Measurements from ENCODE around the gene RABAC1.
"Not testable (repeated sequence)": the region's sequence is repeated elsewhere in the genome, so short reads cannot be mapped to it uniquely, and the experiment has no call there.

RABAC1 gene

GRCh38 chr19:41955521-41955920, 3.6 kb downstream of the RABAC1 start:
- Mint-ChIP-seq H3K9me3 (no peaks in the 10 kb centered on the region), H3K36me3 (ENCODE audit: insufficient read depth) (peaks cover 3% of the 10 kb centered on the region), H3K4me1 (peaks cover 26% of the 10 kb centered on the region), H3K27ac (ENCODE audit: low read depth) (no peak overlapping the region), H3K4me3 (no peak overlapping the region), H3K27me3 (no peaks in the 10 kb centered on the region)
- no peak for DNase-seq (ENCODE audit: low spot score in 2 of 2)
- ATAC-seq (replicated peaks; ENCODE audit: extremely low read depth, poor library complexity, severe bottlenecking): no peak

- DNase-seq (ENCODE audit: low spot score in 2 of 2): peak; percentile 73 to 93
- H3K9me3 Mint-ChIP-seq: no peaks in the 10 kb centered on the region
- ATAC-seq (replicated peaks; ENCODE audit: extremely low read depth, poor library complexity, severe bottlenecking): peak; percentile 62
- H3K27ac Mint-ChIP-seq (ENCODE audit: low read depth): peak overlapping the region; percentile 87
- H3K4me1 Mint-ChIP-seq: peaks cover 24% of the 10 kb centered on the region
- peaks cover 5% of the 10 kb centered on the region for H3K36me3 Mint-ChIP-seq (ENCODE audit: insufficient read depth)
- no peak overlapping the region for H3K4me3 Mint-ChIP-seq
- no peaks in the 10 kb centered on the region for H3K27me3 Mint-ChIP-seq
Measured at GRCh38 chr19:41951686-41952172, 7.4 kb downstream of the RABAC1 start.

GRCh38 chr19:41947091-41947490, 12.0 kb downstream of the RABAC1 start:
- no peaks in the 10 kb centered on the region for H3K9me3 Mint-ChIP-seq
- no peak for DNase-seq (ENCODE audit: low spot score in 2 of 2)
- H3K4me1 Mint-ChIP-seq: peaks cover 57% of the 10 kb centered on the region
- peak overlapping the region; percentile 68 for H3K4me3 Mint-ChIP-seq
- H3K36me3 Mint-ChIP-seq (ENCODE audit: insufficient read depth): peaks cover 20% of the 10 kb centered on the region
- peaks cover 10% of the 10 kb centered on the region for H3K27me3 Mint-ChIP-seq
- ATAC-seq (replicated peaks; ENCODE audit: extremely low read depth, poor library complexity, severe bottlenecking): no peak
- peak overlapping the region; percentile 98 for H3K27ac Mint-ChIP-seq (ENCODE audit: low read depth)

DNA sequence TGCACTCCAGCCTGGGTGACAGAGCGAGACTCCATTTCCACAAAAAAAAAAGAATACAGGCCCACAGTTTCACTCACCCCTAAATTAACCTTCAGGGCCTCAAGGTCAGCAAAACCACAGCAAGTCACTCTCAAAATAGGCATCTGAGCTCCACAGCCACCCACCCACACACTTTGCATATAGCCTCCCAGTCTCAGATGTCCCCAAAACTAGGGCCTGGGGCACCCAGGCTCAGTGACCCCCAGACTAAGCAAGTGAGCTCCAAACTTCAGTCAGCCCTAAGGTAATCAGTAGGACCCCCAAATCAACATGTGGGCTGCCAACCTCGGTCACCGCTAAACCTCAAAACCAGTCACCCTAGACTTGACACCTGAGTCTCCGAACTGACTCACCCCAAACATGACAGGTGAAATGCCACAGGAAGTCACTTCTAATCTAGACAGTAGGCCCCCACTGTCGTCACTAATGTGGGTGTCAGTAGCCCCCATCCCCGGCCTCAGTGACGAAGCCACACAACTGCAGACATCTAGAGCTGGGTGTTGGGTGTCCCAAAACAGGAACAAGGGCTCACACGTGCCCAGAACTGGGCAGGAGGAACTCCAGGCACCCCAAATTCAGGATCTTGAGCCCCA, 13.9 kb downstream of the RABAC1 start:
- H3K27ac Mint-ChIP-seq (ENCODE audit: low read depth): peak overlapping the region; percentile 98
- peak overlapping the region; percentile 72 for H3K4me3 Mint-ChIP-seq
- H3K27me3 Mint-ChIP-seq: peaks cover 28% of the 10 kb centered on the region
- H3K36me3 Mint-ChIP-seq (ENCODE audit: insufficient read depth): peaks cover 20% of the 10 kb centered on the region
- ATAC-seq (replicated peaks; ENCODE audit: extremely low read depth, poor library complexity, severe bottlenecking) (peak; percentile 88), DNase-seq (ENCODE audit: low spot score in 2 of 2) (peak; percentile 73 to 96)
- H3K4me1 Mint-ChIP-seq: peaks cover 64% of the 10 kb centered on the region
- no peaks in the 10 kb centered on the region for H3K9me3 Mint-ChIP-seq

- Mint-ChIP-seq H3K27me3 (peaks cover 30% of the 10 kb centered on the region), H3K27ac (ENCODE audit: low read depth) (peak overlapping the region; percentile 98), H3K4me1 (peaks cover 65% of the 10 kb centered on the region), H3K9me3 (no peaks in the 10 kb centered on the region), H3K36me3 (ENCODE audit: insufficient read depth) (peaks cover 20% of the 10 kb centered on the region), H3K4me3 (peak overlapping the region; percentile 51)
- ATAC-seq (replicated peaks; ENCODE audit: extremely low read depth, poor library complexity, severe bottlenecking) (no peak), DNase-seq (ENCODE audit: low spot score in 2 of 2) (no peak)
Measured at GRCh38 chr19:41944336-41944735, 14.8 kb downstream of the RABAC1 start.

DNA sequence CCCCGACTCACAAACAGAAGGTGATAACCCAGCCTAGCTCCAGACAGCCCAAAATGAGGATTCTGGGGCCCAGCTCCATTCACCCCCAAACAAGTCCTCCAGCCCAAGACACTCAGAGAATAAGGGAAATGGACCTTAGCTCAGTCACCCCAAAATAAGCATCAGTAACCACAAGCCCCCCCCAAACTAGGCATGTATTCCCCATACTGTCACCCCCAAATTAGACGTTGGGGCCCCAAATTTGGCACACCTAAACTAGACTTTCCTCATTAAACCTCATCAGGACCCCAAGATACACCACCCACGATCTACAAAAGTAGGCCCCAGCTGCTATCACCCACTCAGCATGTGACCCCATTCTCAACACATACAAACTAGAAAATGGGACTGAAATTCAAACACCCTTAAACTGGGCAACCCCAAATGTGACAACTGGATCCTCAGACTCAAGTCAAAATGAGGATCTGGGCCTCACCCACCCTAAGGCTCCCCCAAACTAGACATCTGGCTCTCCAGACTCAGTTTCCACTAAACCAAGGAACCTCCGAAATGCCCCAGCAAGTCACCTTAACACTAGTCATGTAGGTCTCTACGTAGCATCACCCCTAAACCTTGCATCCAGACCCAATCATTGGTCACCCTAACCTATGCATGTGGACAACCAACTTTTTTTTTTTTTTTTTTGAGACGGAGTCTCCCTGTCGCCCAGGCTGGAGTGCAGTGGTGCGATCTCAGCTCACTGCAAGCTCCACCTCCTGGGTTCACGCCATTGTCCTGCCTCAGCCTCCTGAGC, 17.5 kb downstream of the RABAC1 start:
- DNase-seq (ENCODE audit: low spot score in 2 of 2): no peak
- H3K36me3 Mint-ChIP-seq (ENCODE audit: insufficient read depth): peaks cover 16% of the 10 kb centered on the region
- H3K4me3 Mint-ChIP-seq: peak overlapping the region; percentile 68
- no peaks in the 10 kb centered on the region for H3K9me3 Mint-ChIP-seq
- ATAC-seq (replicated peaks; ENCODE audit: extremely low read depth, poor library complexity, severe bottlenecking): no peak
- H3K4me1 Mint-ChIP-seq: peaks cover 57% of the 10 kb centered on the region
- peak overlapping the region; percentile 63 for H3K27ac Mint-ChIP-seq (ENCODE audit: low read depth)
- peaks cover 30% of the 10 kb centered on the region for H3K27me3 Mint-ChIP-seq

DNA sequence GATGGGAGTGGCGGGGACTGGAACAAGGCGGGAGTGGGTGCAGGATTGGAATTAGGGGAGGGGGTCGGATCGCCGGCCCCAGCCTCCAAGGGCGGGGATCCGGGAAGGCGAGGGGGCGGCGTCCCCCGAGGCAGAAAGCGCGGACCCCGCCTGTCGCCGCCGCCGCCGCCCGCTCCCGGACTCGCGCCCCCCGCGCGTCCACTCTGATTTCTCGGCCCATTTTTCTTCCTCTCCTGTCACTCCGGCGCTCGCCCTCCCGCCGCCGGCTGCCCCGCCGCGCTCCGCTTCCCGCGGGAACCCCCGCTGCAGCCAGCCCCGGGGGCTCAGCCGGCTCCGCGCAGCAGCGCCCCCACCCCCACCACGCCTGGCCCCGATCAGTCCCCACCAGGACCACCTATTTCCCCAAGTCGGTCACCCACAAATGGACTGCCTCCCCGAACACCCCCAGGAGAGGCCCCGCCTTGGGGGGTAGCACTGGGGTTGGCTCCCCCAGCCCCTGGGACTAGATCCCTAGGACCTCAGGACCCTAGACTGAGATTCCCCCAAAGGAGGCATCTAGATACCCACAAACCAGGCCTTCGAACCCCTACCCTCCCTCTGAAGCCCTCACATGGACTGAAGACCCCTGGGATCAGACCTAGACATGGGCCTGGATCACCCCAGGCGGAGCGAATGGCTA, 18.3 kb downstream of the RABAC1 start:
- no peaks in the 10 kb centered on the region for H3K9me3 Mint-ChIP-seq
- DNase-seq (ENCODE audit: low spot score in 2 of 2) (no peak), ATAC-seq (replicated peaks; ENCODE audit: extremely low read depth, poor library complexity, severe bottlenecking) (no peak)
- peak overlapping the region; percentile 68 for H3K4me3 Mint-ChIP-seq
- peaks cover 20% of the 10 kb centered on the region for H3K36me3 Mint-ChIP-seq (ENCODE audit: insufficient read depth)
- H3K27me3 Mint-ChIP-seq: peaks cover 31% of the 10 kb centered on the region
- H3K27ac Mint-ChIP-seq (ENCODE audit: low read depth): peak overlapping the region; percentile 71
- H3K4me1 Mint-ChIP-seq: peaks cover 59% of the 10 kb centered on the region

- Mint-ChIP-seq H3K27ac (ENCODE audit: low read depth) (peak overlapping the region; percentile 71), H3K4me3 (peak overlapping the region; percentile 68), H3K4me1 (peaks cover 57% of the 10 kb centered on the region), H3K27me3 (peaks cover 38% of the 10 kb centered on the region), H3K9me3 (no peaks in the 10 kb centered on the region), H3K36me3 (ENCODE audit: insufficient read depth) (peaks cover 14% of the 10 kb centered on the region)
- ATAC-seq (replicated peaks; ENCODE audit: extremely low read depth, poor library complexity, severe bottlenecking) (no peak), DNase-seq (ENCODE audit: low spot score in 2 of 2) (no peak)
Measured at GRCh38 chr19:41939861-41940730, 19.0 kb downstream of the RABAC1 start.

- peaks cover 45% of the 10 kb centered on the region for H3K27me3 Mint-ChIP-seq
Measured at GRCh38 chr19:41939209-41939608, 19.9 kb downstream of the RABAC1 start.

GRCh38 chr19:41937525-41938468, 21.3 kb downstream of the RABAC1 start:
- ATAC-seq (replicated peaks; ENCODE audit: extremely low read depth, poor library complexity, severe bottlenecking) (no peak), DNase-seq (ENCODE audit: low spot score in 2 of 2) (no peak)
- Mint-ChIP-seq H3K4me1 (peaks cover 60% of the 10 kb centered on the region), H3K27ac (ENCODE audit: low read depth) (peak overlapping the region; percentile 89), H3K27me3 (peaks cover 40% of the 10 kb centered on the region), H3K36me3 (ENCODE audit: insufficient read depth) (peaks cover 14% of the 10 kb centered on the region), H3K9me3 (no peaks in the 10 kb centered on the region), H3K4me3 (no peak overlapping the region)

More at GRCh38 chr19:41939209-41939608, 19.9 kb downstream of the RABAC1 start:
- H3K4me3 Mint-ChIP-seq; ATAC-seq (replicated peaks; ENCODE audit: extremely low read depth, poor library complexity, severe bottlenecking); DNase-seq (ENCODE audit: low spot score in 2 of 2); H3K27ac Mint-ChIP-seq (ENCODE audit: low read depth); H3K9me3 Mint-ChIP-seq: not testable (repeated sequence)
- H3K4me1 Mint-ChIP-seq: peaks cover 57% of the 10 kb centered on the region
- H3K36me3 Mint-ChIP-seq (ENCODE audit: insufficient read depth): peaks cover 12% of the 10 kb centered on the region

GRCh38 chr19:41936961-41937360, 22.2 kb downstream of the RABAC1 start:
- Mint-ChIP-seq H3K36me3 (ENCODE audit: insufficient read depth) (peaks cover 14% of the 10 kb centered on the region), H3K9me3 (no peaks in the 10 kb centered on the region), H3K4me1 (peaks cover 61% of the 10 kb centered on the region), H3K4me3 (peak overlapping the region; percentile 33), H3K27ac (ENCODE audit: low read depth) (peak overlapping the region; percentile 89), H3K27me3 (peaks cover 34% of the 10 kb centered on the region)
- no peak for DNase-seq (ENCODE audit: low spot score in 2 of 2)
- no peak for ATAC-seq (replicated peaks; ENCODE audit: extremely low read depth, poor library complexity, severe bottlenecking)

Measured in central memory CD8-positive, alpha-beta T cell (primary cell).